Breast epithelium (tissue), 4 donors: Measurements from ENCODE around the gene VEZT. TPM values are rescaled to one million over a fixed set of nuclear protein-coding genes. Genes with fewer than 3 reads are reported as not detected.
A peak's percentile ranks its signal among the peaks of the same experiment; 100 is the strongest.
"Not testable (repeated sequence)": the region's sequence is repeated elsewhere in the genome, so short reads cannot be mapped to it uniquely, and the experiment has no call there.

Experiments
- DNase-seq, 2 donors: peaks; one replicate each; pipeline ENCODE4 v3.0.0-alpha.2; 2019; ENCODE audit warnings: low spot score in 2 of 2
- H3K27ac ChIP-seq, 2 donors: fragments of 200-600 bp; sonication (generic) in 1 of 2; one replicate each; pipeline ENCODE4 v1.5.1; 2016 to 2019; ENCODE audit warnings: mild to moderate bottlenecking in 1 of 2
- H3K27me3 ChIP-seq, 2 donors: fragments of 200-600 bp; sonication (generic) in 1 of 2; one replicate each; pipeline versions ENCODE4 v1.5.1 to v1.6.0; 2017 to 2019; ENCODE audit warnings: control low read depth in 1 of 2, mild to moderate bottlenecking in 1 of 2
- H3K36me3 ChIP-seq: fragments of 200-600 bp; one replicate; pipeline ENCODE4 v1.5.1; 2019
- H3K4me1 ChIP-seq, 2 donors: fragments of 200-600 bp; sonication (generic); one replicate each; pipeline ENCODE4 v1.5.1; 2016 to 2019; ENCODE audit warnings: control low read depth in 1 of 2
- H3K4me3 ChIP-seq, 3 donors: fragments of 200-600 bp; sonication (generic); 1 replicate in 2 of 3; 2 replicates in 1 of 3; pipeline ENCODE4 v1.5.1; 2016 to 2019; ENCODE audit warnings: mild to moderate bottlenecking in 3 of 3, moderate library complexity in 2 of 3
- H3K9me3 ChIP-seq, 2 donors: fragments of 200-600 bp; sonication (generic) in 1 of 2; one replicate each; pipeline ENCODE4 v1.5.1; 2016 to 2019; ENCODE audit warnings: control low read depth in 1 of 2
- POLR2A ChIP-seq: fragments of 450-650 bp; IDR thresholded peaks from one replicate; pipeline ENCODE4 v1.6.1; 2016; ENCODE audit warnings: antibody characterized with exemption, mild to moderate bottlenecking, moderate library complexity
- POLR2AphosphoS5 ChIP-seq, 3 donors: sonication (generic); formaldehyde crosslinking; IDR thresholded peaks; one replicate each; pipeline ENCODE4 v1.6.1; 2017; ENCODE audit warnings: antibody characterized with exemption in 3 of 3
- intact Hi-C: fragments of 100-400 bp; cut with DNase I; formaldehyde crosslinking; loops from one replicate; pipeline ENCODE4 v1.15.1; 2023; ENCODE audit warnings: low total_unique reads
- total RNA-seq, 3 donors: library from RNA; depleted of rRNA; stranded (reverse); fragments of >200 nt; gene quantifications; one replicate each; pipeline ENCODE4 v1.1.0, GENCODE V29; 2016
- TF ChIP-seq, protein P1 (sequence below), 3 donors: fragments of 450-650 bp; IDR thresholded peaks; one replicate each; pipeline ENCODE4 v1.5.1; 2016 to 2017; ENCODE audit warnings: antibody characterized with exemption in 3 of 3, mild to moderate bottlenecking in 3 of 3, moderate library complexity in 3 of 3

VEZT gene
- total RNA-seq, 3 donors from 2014 or later, result 72.8 to 126 (median 73.8) TPM

- no peaks in the 10 kb centered on the region for H3K4me1 ChIP-seq
- TF ChIP-seq POLR2A (no peak), POLR2AphosphoS5 (IDR thresholded peaks at IDR 0.05) (no peak)
- TF ChIP-seq, protein P1, sequence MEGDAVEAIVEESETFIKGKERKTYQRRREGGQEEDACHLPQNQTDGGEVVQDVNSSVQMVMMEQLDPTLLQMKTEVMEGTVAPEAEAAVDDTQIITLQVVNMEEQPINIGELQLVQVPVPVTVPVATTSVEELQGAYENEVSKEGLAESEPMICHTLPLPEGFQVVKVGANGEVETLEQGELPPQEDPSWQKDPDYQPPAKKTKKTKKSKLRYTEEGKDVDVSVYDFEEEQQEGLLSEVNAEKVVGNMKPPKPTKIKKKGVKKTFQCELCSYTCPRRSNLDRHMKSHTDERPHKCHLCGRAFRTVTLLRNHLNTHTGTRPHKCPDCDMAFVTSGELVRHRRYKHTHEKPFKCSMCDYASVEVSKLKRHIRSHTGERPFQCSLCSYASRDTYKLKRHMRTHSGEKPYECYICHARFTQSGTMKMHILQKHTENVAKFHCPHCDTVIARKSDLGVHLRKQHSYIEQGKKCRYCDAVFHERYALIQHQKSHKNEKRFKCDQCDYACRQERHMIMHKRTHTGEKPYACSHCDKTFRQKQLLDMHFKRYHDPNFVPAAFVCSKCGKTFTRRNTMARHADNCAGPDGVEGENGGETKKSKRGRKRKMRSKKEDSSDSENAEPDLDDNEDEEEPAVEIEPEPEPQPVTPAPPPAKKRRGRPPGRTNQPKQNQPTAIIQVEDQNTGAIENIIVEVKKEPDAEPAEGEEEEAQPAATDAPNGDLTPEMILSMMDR (IDR thresholded peaks at IDR 0.05), result no peak
- DNase-seq, result no peak
- no peaks in the 10 kb centered on the region for H3K9me3 ChIP-seq
- no peak overlapping the region for H3K27ac ChIP-seq
- no peak overlapping the region for H3K4me3 ChIP-seq
- intact Hi-C loops, result no loop called here
- H3K36me3 ChIP-seq, result no peaks in the 10 kb centered on the region
- H3K27me3 ChIP-seq, result no peaks in the 10 kb centered on the region
These were observed 99.2 kb downstream of the VEZT start for GRCh38 chr12:95316798-95317197.

- no peak for TF ChIP-seq POLR2AphosphoS5 (IDR thresholded peaks at IDR 0.05)
- TF ChIP-seq, protein P1 (IDR thresholded peaks at IDR 0.05), result no peak
- no peak for TF ChIP-seq POLR2A
- intact Hi-C loops, result no loop called here
- no peak overlapping the region for H3K4me3 ChIP-seq
These were observed 100.5 kb downstream of the VEZT start for GRCh38 chr12:95318071-95318545.

DNA sequence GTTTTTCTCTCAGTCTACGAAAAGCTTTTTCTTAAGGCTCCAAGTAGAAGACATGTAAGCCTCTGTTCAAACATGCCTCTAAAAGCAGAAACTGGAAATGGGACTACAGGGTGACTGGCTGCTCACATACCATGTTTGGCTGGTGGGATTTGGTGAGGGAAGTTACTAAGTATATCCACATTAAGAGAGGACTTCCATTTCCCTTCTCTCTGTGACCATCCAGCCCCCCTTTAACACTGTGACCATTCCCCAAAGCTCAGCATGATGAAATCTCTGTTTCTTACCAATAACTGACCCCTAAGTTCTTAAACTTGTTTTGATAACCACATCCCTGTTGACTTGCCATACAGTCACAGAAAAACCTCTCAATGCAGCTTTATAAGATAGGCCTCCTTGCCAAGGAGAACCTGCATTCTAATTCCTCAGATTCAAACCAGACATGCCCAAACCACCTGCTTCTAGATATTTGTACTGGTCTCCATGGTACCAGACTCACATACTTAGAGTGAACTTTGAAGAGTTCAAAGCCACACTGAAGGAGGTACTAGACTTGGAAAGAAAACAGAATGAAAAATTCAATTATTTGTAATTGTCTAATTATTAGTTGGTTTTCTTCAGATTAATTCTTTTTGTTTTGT is 102.2 kb downstream of the VEZT start:
- no peak for TF ChIP-seq POLR2A
- Histone ChIP-seq H3K27me3 (no peaks in the 10 kb centered on the region), H3K4me1 (no peaks in the 10 kb centered on the region), H3K4me3 (no peak overlapping the region), H3K27ac (peak overlapping the region in 1 of 2 donors; percentile 20), H3K9me3 (no peaks in the 10 kb centered on the region), H3K36me3 (no peaks in the 10 kb centered on the region)
- no peak for DNase-seq
- intact Hi-C loops, result loop anchor here (10.0 kb wide), 1 partner anchor 205 kb away; no protein-coding TSS in a partner anchor

More at GRCh38 chr12:95318071-95318545, 100.5 kb downstream of the VEZT start:
- Histone ChIP-seq H3K4me1 (no peaks in the 10 kb centered on the region), H3K27me3 (no peaks in the 10 kb centered on the region), H3K27ac (peak overlapping the region; percentile 26 to 66), H3K36me3 (no peaks in the 10 kb centered on the region), H3K9me3 (no peaks in the 10 kb centered on the region)
- no peak for DNase-seq

DNA sequence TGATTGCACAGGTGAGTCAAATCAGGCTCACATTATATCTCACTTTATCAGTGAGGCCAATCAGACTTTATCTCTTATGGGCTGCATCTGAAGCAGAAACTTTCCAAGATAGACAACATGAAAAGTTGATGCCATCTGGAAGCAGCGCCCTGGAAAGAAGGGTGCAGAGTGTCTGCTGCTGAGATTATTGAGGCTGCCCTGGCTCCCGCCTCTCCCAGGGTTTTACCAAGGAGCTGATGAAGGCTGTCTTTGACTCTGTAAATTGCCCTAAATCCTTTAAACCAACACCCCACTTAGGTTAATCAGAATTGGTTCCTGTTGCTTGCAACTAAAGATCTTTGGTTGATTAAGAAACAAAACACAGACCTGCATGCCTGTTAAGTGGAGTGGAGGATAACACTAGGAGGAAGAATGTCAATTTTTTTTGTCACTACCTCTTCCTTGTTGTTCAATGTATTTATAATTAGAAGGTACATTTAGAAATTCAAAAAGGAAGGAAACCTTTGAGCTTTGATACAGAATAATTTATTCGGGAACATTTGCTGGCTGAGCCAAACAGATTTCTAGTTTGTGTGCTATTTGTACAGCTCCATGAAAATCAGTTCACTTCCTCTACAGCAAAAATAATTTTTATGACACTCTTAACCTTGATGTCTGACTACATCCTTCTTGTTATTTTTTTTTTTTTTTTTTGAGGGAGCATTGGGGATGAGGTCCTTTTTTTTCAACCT is 104.1 kb downstream of the VEZT start:
- no peak for DNase-seq
- H3K4me3 ChIP-seq, result no peak overlapping the region
- H3K9me3 ChIP-seq, result no peaks in the 10 kb centered on the region
- no peaks in the 10 kb centered on the region for H3K36me3 ChIP-seq
- no peak overlapping the region for H3K27ac ChIP-seq
- H3K27me3 ChIP-seq, result no peaks in the 10 kb centered on the region
- TF ChIP-seq POLR2AphosphoS5 (IDR thresholded peaks at IDR 0.05), result no peak
- no peaks in the 10 kb centered on the region for H3K4me1 ChIP-seq
- intact Hi-C loops, result loop anchor here (10.0 kb wide), 1 partner anchor 207 kb away; no protein-coding TSS in a partner anchor

DNA sequence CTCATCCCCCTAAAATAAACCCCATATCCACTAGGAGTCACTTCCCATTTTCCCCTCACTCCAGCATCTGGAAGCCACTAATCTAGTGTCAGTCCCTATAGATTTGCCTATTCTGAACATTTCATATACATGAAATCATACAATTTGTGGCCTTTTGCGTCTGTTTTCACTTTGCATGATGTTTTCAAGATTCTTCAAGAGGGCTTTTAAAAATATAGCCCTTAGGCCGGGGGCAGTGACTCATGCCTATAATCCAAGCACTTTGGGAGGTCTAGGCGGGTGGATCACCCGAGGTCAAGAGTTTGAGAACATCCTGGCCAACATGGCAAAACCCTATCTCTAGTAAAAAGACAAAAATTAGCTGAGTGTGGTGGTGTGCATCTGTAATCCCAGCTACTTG is 104.7 kb downstream of the VEZT start:
- Histone ChIP-seq H3K27me3 (no peaks in the 10 kb centered on the region), H3K4me1 (no peaks in the 10 kb centered on the region), H3K4me3 (no peak overlapping the region), H3K27ac (no peak overlapping the region), H3K9me3 (no peaks in the 10 kb centered on the region), H3K36me3 (no peaks in the 10 kb centered on the region)
- TF ChIP-seq POLR2AphosphoS5 (IDR thresholded peaks at IDR 0.05), result no peak
- TF ChIP-seq, protein P1 (IDR thresholded peaks at IDR 0.05), result no peak
- no peak for TF ChIP-seq POLR2A
- no peak for DNase-seq
- intact Hi-C loops, result loop anchor here (10.0 kb wide), 1 partner anchor 208 kb away; no protein-coding TSS in a partner anchor

DNA sequence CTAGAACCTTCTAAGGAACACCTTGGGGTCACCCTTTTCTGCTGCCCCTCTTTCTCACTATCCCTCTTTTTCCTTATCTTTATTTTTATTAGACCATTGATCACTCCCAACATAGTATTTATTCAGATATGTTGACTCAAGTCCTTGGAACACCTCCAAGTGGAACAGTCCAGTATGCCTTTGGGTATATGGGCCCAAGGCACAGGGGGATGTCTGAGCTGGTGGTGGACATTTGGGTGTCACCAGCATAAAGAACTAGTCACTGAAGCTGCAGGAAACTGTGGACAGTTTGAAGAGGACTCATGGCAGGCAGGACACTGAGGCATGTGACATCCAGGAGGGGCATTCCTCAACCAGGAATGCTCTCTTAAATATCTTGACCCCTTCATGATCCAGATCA is 105.6 kb downstream of the VEZT start:
- DNase-seq, result no peak
- no peak for TF ChIP-seq POLR2AphosphoS5 (IDR thresholded peaks at IDR 0.05)
- TF ChIP-seq, protein P1 (IDR thresholded peaks at IDR 0.05), result no peak
- no peak for TF ChIP-seq POLR2A
- Histone ChIP-seq H3K36me3 (no peaks in the 10 kb centered on the region), H3K9me3 (no peaks in the 10 kb centered on the region), H3K27ac (no peak overlapping the region), H3K27me3 (no peaks in the 10 kb centered on the region), H3K4me3 (no peak overlapping the region), H3K4me1 (no peaks in the 10 kb centered on the region)
- intact Hi-C loops, result loop anchor here (10.0 kb wide), 1 partner anchor 208 kb away; no protein-coding TSS in a partner anchor

GRCh38 chr12:95324246-95324645 is 106.6 kb downstream of the VEZT start:
- not testable (repeated sequence) for H3K27me3 ChIP-seq, H3K36me3 ChIP-seq, H3K27ac ChIP-seq, H3K9me3 ChIP-seq, DNase-seq, H3K4me3 ChIP-seq, H3K4me1 ChIP-seq
- intact Hi-C loops, result loop anchor here (10.0 kb wide), 1 partner anchor 209 kb away; no protein-coding TSS in a partner anchor
